DMS153 treated with DMSO at 0.1 percent for 48 hours (cell line): ENCODE data around the gene ZNF141.
"Not testable (repeated sequence)": the region's sequence is repeated elsewhere in the genome, so short reads cannot be mapped to it uniquely, and the experiment has no call there.

Experiments used
- DNase-seq: peaks from one replicate; lab custom pipeline; 2025; ENCODE audit not compliant: unreplicated experiment; lab: John Stamatoyannopoulos, UW

ZNF141 gene

GRCh38 chr4:337143-337931 is at the start of gene ZNF141:
ZNF141 (plus strand) TSS chr4:337814; CDS start chr4:337984, 170 bp downstream.
- peak; percentile 68 for DNase-seq

- no peak for DNase-seq
Measured at GRCh38 chr4:288891-289290, 48.7 kb upstream of the ZNF141 start.

- no peak for DNase-seq
Measured at GRCh38 chr4:294732-295131, 42.9 kb upstream of the ZNF141 start.

GRCh38 chr4:302381-302780 is 35.2 kb upstream of the ZNF141 start:
- DNase-seq = no peak

- not testable (repeated sequence) for DNase-seq
Measured at GRCh38 chr4:304516-304915, 33.1 kb upstream of the ZNF141 start.

- no peak for DNase-seq
Measured at GRCh38 chr4:304969-305680, 32.5 kb upstream of the ZNF141 start, which contains the start of gene ZNF732. ZNF732 (minus strand) TSS chr4:305474; CDS start chr4:305310, 164 bp downstream.

- no peak for DNase-seq
Measured at GRCh38 chr4:306551-306961, 31.1 kb upstream of the ZNF141 start.

GRCh38 chr4:309807-310206 is 27.8 kb upstream of the ZNF141 start:
- no peak for DNase-seq

GRCh38 chr4:314296-314903 is 23.2 kb upstream of the ZNF141 start:
- DNase-seq = no peak

GRCh38 chr4:328729-329128 is 8.9 kb upstream of the ZNF141 start:
- DNase-seq = no peak

- DNase-seq = no peak
Measured at GRCh38 chr4:335515-335914, 2.1 kb upstream of the ZNF141 start.

GRCh38 chr4:336099-336892 is 1.3 kb upstream of the ZNF141 start:
- DNase-seq = no peak

GRCh38 chr4:336893-337142 is 796 bp upstream of the ZNF141 start:
- DNase-seq = no peak

GRCh38 chr4:337932-338758 is 531 bp downstream of the ZNF141 start:
- no peak for DNase-seq

- no peak for DNase-seq
Measured at GRCh38 chr4:338759-339097, 1.1 kb downstream of the ZNF141 start.

- no peak for DNase-seq
Measured at GRCh38 chr4:340011-340410, 2.4 kb downstream of the ZNF141 start.

GRCh38 chr4:373062-373839 is 35.6 kb downstream of the ZNF141 start:
- DNase-seq = no peak

- DNase-seq = no peak
Measured at GRCh38 chr4:374298-375160, 36.9 kb downstream of the ZNF141 start.
